ENCODE results near the gene GPR35. TPM values are rescaled to one million over a fixed set of nuclear protein-coding genes. Genes with fewer than 3 reads are reported as not detected.

Gene GPR35
- total and polyA plus RNA-seq, 2 donors (not counting 1 experiment from before 2014, with no cell fraction given): 1.2 TPM; not detected in 1

DNA sequence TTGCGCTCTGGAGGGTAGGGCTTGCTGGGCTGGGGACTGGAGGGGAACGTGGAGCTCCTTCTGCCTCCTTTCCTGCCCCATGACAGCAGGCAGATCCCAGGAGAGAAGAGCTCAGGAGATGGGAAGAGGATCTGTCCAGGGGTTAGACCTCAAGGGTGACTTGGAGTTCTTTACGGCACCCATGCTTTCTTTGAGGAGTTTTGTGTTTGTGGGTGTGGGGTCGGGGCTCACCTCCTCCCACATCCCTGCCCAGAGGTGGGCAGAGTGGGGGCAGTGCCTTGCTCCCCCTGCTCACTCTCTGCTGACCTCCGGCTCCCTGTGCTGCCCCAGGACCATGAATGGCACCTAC, 4.3 kb downstream of the GPR35 start:
- H3K36me3 ChIP-seq (ENCODE audit: control insufficient read depth, insufficient read depth, low read length): no peaks in the 10 kb centered on the region
- H3K79me2 ChIP-seq (ENCODE audit: control insufficient read depth, insufficient read depth, low read length): no peaks in the 10 kb centered on the region
- no peaks in the 10 kb centered on the region for H3K9me3 ChIP-seq (ENCODE audit: control insufficient read depth, insufficient read depth, low read depth, low read length)
- no peaks in the 10 kb centered on the region for H3K4me1 ChIP-seq (ENCODE audit: control insufficient read depth, extremely low read depth, insufficient read depth, low read length)
- H3K4me2 ChIP-seq (ENCODE audit: extremely low read depth, insufficient read depth, low read length): no peak overlapping the region
- no peak overlapping the region for H2AFZ ChIP-seq (ENCODE audit: low read length)
- H3K27me3 ChIP-seq (ENCODE audit: control insufficient read depth, insufficient read depth, low read length): no peaks in the 10 kb centered on the region
- TF ChIP-seq EZH2 (IDR thresholded peaks at IDR 0.05; ENCODE audit: low read length, missing control alignments): no peak
- TF ChIP-seq, protein P1, sequence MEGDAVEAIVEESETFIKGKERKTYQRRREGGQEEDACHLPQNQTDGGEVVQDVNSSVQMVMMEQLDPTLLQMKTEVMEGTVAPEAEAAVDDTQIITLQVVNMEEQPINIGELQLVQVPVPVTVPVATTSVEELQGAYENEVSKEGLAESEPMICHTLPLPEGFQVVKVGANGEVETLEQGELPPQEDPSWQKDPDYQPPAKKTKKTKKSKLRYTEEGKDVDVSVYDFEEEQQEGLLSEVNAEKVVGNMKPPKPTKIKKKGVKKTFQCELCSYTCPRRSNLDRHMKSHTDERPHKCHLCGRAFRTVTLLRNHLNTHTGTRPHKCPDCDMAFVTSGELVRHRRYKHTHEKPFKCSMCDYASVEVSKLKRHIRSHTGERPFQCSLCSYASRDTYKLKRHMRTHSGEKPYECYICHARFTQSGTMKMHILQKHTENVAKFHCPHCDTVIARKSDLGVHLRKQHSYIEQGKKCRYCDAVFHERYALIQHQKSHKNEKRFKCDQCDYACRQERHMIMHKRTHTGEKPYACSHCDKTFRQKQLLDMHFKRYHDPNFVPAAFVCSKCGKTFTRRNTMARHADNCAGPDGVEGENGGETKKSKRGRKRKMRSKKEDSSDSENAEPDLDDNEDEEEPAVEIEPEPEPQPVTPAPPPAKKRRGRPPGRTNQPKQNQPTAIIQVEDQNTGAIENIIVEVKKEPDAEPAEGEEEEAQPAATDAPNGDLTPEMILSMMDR (conservative IDR thresholded peaks at IDR 0.05 in 1 of 2, IDR thresholded peaks at IDR 0.05 in 1 of 2; ENCODE audit: low read depth in 1 of 2, low read length in 2 of 2): no peak
- no peaks in the 10 kb centered on the region for H4K20me1 ChIP-seq (ENCODE audit: control insufficient read depth, extremely low read depth, insufficient read depth, low read length)
- no peak for DNase-seq (ENCODE audit: low read depth in 2 of 2)
- H3K4me3 ChIP-seq (replicated peaks in 1 of 4; ENCODE audit: control extremely low read depth in 1 of 4, insufficient read depth in 1 of 4, low read depth in 3 of 4, low read length in 4 of 4): no peak overlapping the region
- H3K27ac ChIP-seq (ENCODE audit: insufficient read depth, low read length): no peak overlapping the region
- no peak overlapping the region for H3K9ac ChIP-seq (ENCODE audit: insufficient read depth, low read length)

DNA sequence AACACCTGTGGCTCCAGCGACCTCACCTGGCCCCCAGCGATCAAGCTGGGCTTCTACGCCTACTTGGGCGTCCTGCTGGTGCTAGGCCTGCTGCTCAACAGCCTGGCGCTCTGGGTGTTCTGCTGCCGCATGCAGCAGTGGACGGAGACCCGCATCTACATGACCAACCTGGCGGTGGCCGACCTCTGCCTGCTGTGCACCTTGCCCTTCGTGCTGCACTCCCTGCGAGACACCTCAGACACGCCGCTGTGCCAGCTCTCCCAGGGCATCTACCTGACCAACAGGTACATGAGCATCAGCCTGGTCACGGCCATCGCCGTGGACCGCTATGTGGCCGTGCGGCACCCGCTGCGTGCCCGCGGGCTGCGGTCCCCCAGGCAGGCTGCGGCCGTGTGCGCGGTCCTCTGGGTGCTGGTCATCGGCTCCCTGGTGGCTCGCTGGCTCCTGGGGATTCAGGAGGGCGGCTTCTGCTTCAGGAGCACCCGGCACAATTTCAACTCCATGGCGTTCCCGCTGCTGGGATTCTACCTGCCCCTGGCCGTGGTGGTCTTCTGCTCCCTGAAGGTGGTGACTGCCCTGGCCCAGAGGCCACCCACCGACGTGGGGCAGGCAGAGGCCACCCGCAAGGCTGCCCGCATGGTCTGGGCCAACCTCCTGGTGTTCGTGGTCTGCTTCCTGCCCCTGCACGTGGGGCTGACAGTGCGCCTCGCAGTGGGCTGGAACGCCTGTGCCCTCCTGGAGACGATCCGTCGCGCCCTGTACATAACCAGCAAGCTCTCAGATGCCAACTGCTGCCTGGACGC, 4.9 kb downstream of the GPR35 start:
- TF ChIP-seq EZH2 (IDR thresholded peaks at IDR 0.05; ENCODE audit: low read length, missing control alignments): no peak
- TF ChIP-seq, protein P1 (conservative IDR thresholded peaks at IDR 0.05 in 1 of 2, IDR thresholded peaks at IDR 0.05 in 1 of 2; ENCODE audit: low read depth in 1 of 2, low read length in 2 of 2): no peak
- Histone ChIP-seq H3K4me1 (ENCODE audit: control insufficient read depth, extremely low read depth, insufficient read depth, low read length) (no peaks in the 10 kb centered on the region), H3K9ac (ENCODE audit: insufficient read depth, low read length) (no peak overlapping the region), H3K9me3 (ENCODE audit: control insufficient read depth, insufficient read depth, low read depth, low read length) (no peaks in the 10 kb centered on the region), H3K27ac (ENCODE audit: insufficient read depth, low read length) (no peak overlapping the region), H3K4me3 (replicated peaks in 1 of 4; ENCODE audit: control extremely low read depth in 1 of 4, insufficient read depth in 1 of 4, low read depth in 3 of 4, low read length in 4 of 4) (no peak overlapping the region), H3K36me3 (ENCODE audit: control insufficient read depth, insufficient read depth, low read length) (no peaks in the 10 kb centered on the region), H2AFZ (ENCODE audit: low read length) (no peak overlapping the region), H3K79me2 (ENCODE audit: control insufficient read depth, insufficient read depth, low read length) (no peaks in the 10 kb centered on the region), H3K4me2 (ENCODE audit: extremely low read depth, insufficient read depth, low read length) (no peak overlapping the region), H4K20me1 (ENCODE audit: control insufficient read depth, extremely low read depth, insufficient read depth, low read length) (no peaks in the 10 kb centered on the region), H3K27me3 (ENCODE audit: control insufficient read depth, insufficient read depth, low read length) (no peaks in the 10 kb centered on the region)
- no peak for DNase-seq (ENCODE audit: low read depth in 2 of 2)

DNA sequence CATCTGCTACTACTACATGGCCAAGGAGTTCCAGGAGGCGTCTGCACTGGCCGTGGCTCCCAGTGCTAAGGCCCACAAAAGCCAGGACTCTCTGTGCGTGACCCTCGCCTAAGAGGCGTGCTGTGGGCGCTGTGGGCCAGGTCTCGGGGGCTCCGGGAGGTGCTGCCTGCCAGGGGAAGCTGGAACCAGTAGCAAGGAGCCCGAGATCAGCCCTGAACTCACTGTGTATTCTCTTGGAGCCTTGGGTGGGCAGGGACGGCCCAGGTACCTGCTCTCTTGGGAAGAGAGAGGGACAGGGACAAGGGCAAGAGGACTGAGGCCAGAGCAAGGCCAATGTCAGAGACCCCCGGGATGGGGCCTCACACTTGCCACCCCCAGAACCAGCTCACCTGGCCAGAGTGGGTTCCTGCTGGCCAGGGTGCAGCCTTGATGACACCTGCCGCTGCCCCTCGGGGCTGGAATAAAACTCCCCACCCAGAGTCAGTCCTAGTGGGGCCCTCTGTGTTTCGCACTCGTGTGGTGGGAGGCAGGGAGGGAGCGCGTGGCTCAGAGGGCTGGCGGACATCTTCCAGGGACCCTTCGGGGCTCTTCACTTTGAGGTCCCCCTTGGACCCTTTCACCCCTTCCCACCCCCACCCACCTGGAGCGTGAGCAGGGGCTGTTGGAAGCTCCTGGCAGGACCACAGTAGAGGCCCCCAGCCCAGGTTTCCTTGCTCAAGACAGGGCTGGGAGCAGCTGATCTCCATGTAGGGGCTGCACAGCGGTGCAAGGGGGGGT, 5.7 kb downstream of the GPR35 start:
- Histone ChIP-seq H3K36me3 (ENCODE audit: control insufficient read depth, insufficient read depth, low read length) (no peaks in the 10 kb centered on the region), H3K27ac (ENCODE audit: insufficient read depth, low read length) (no peak overlapping the region), H3K4me2 (ENCODE audit: extremely low read depth, insufficient read depth, low read length) (no peak overlapping the region), H3K4me3 (replicated peaks in 1 of 4; ENCODE audit: control extremely low read depth in 1 of 4, insufficient read depth in 1 of 4, low read depth in 3 of 4, low read length in 4 of 4) (no peak overlapping the region), H2AFZ (ENCODE audit: low read length) (no peak overlapping the region), H3K9me3 (ENCODE audit: control insufficient read depth, insufficient read depth, low read depth, low read length) (no peaks in the 10 kb centered on the region), H4K20me1 (ENCODE audit: control insufficient read depth, extremely low read depth, insufficient read depth, low read length) (no peaks in the 10 kb centered on the region), H3K9ac (ENCODE audit: insufficient read depth, low read length) (no peak overlapping the region), H3K79me2 (ENCODE audit: control insufficient read depth, insufficient read depth, low read length) (no peaks in the 10 kb centered on the region), H3K27me3 (ENCODE audit: control insufficient read depth, insufficient read depth, low read length) (no peaks in the 10 kb centered on the region), H3K4me1 (ENCODE audit: control insufficient read depth, extremely low read depth, insufficient read depth, low read length) (no peaks in the 10 kb centered on the region)
- TF ChIP-seq, protein P1 (conservative IDR thresholded peaks at IDR 0.05 in 1 of 2, IDR thresholded peaks at IDR 0.05 in 1 of 2; ENCODE audit: low read depth in 1 of 2, low read length in 2 of 2): no peak
- no peak for TF ChIP-seq EZH2 (IDR thresholded peaks at IDR 0.05; ENCODE audit: low read length, missing control alignments)
- no peak for DNase-seq (ENCODE audit: low read depth in 2 of 2)
